ENCODE data around the gene KRT12. TPM values are rescaled to one million over a fixed set of nuclear protein-coding genes. Genes with fewer than 3 reads are reported as not detected.
"Not testable (repeated sequence)": the region's sequence is repeated elsewhere in the genome, so short reads cannot be mapped to it uniquely, and the experiment has no call there.

The KRT12 gene
- polyA plus RNA-seq, 1 donor (not counting 4 experiments of a cell fraction or from before 2014, with no cell fraction given), result not detected

DNA sequence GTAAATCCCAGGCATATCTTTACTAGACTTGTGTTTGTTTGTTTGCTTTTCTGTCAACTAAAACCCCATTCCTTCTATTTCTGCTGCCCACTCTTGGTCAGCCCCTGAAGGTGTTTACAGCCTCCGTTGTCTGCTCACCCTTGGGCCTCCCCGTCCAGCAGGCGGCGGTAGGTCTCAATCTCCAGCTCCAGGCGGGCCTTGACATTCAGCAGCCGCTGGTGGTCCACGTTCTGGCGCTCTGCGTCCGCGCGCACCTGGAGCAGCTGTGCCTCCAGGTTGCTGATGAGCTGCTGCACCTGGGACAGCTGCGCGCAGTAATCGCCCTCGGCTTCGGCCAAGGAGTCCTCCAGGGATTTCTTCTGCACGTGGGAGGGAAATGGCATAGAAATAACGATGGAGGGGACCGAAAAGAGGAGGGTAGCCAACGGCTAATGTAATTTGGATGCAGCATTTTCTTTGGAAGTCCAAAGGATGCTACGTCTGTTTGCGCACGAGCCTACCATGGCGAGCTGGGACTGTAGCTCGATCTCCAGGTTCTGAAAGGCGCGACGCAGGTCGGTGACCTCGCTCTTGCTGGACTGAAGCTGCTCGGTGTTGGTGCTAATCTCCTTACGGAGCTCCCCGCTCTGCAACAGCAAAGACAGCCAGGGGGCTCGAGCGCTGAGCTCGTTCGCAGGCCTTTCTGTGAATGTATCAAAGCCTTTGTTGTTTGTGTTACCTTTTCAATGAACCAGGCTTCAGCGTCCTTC, 3.9 kb downstream of the KRT12 start:
- no peak overlapping the region for H3K9ac ChIP-seq (ENCODE audit: control insufficient read depth, extremely low read depth, insufficient read depth, low read length)
- H3K4me1 ChIP-seq (ENCODE audit: control insufficient read depth, extremely low read depth, insufficient read depth, low read length), result no peaks in the 10 kb centered on the region
- H3K27ac ChIP-seq (ENCODE audit: control insufficient read depth, insufficient read depth, low read length), result no peak overlapping the region
- no peak overlapping the region for H3K4me2 ChIP-seq (ENCODE audit: control insufficient read depth, extremely low read depth, insufficient read depth, low read depth, low read length)
- TF ChIP-seq CTCF (optimal IDR thresholded peaks at IDR 0.05 in 1 of 3, IDR thresholded peaks at IDR 0.05 in 1 of 3, conservative IDR thresholded peaks at IDR 0.05 in 1 of 3; ENCODE audit: extremely low read depth in 1 of 3, insufficient read depth in 2 of 3, low read length in 3 of 3), result no peak
- no peak for TF ChIP-seq EZH2 (IDR thresholded peaks at IDR 0.05; ENCODE audit: low read length)
- no peak for FAIRE-seq
- H3K27me3 ChIP-seq (ENCODE audit: control insufficient read depth, extremely low read depth, insufficient read depth, low read length), result no peaks in the 10 kb centered on the region
- H3K36me3 ChIP-seq (ENCODE audit: control insufficient read depth in 2 of 2, extremely low read depth in 1 of 2, insufficient read depth in 2 of 2, low read length in 2 of 2), result no peaks in the 10 kb centered on the region
- H3K9me3 ChIP-seq (ENCODE audit: control insufficient read depth, low read depth, low read length), result no peaks in the 10 kb centered on the region
- no peak overlapping the region for H3K4me3 ChIP-seq (ENCODE audit: control insufficient read depth in 2 of 3, extremely low read depth in 1 of 3, insufficient read depth in 2 of 3, low read depth in 1 of 3, low read length in 3 of 3)
- no peaks in the 10 kb centered on the region for H3K79me2 ChIP-seq (ENCODE audit: control insufficient read depth, insufficient read depth, low read length)
- no peak overlapping the region for H2AFZ ChIP-seq (ENCODE audit: control insufficient read depth, low read length)
- no peaks in the 10 kb centered on the region for H4K20me1 ChIP-seq (ENCODE audit: control insufficient read depth, extremely low read depth, insufficient read depth, low read length)
- dilution Hi-C loops (cut with MboI; ENCODE audit: extremely low pct_ligation_motif_present, low sequenced_read_pairs), result no loop called here
- no peaks in the 10 kb centered on the region for H3K9me1 ChIP-seq (ENCODE audit: control insufficient read depth, extremely low read depth, insufficient read depth, low read length)
- no peak for DNase-seq (ENCODE audit: low read depth, low spot score)

- Histone ChIP-seq H4K20me1 (ENCODE audit: control insufficient read depth, extremely low read depth, insufficient read depth, low read length) (no peaks in the 10 kb centered on the region), H3K9me1 (ENCODE audit: control insufficient read depth, extremely low read depth, insufficient read depth, low read length) (no peaks in the 10 kb centered on the region), H3K4me2 (ENCODE audit: control insufficient read depth, extremely low read depth, insufficient read depth, low read depth, low read length) (no peak overlapping the region), H3K4me1 (ENCODE audit: control insufficient read depth, extremely low read depth, insufficient read depth, low read length) (peaks cover 1% of the 10 kb centered on the region), H3K9me3 (ENCODE audit: control insufficient read depth, low read depth, low read length) (no peaks in the 10 kb centered on the region), H3K27ac (ENCODE audit: control insufficient read depth, insufficient read depth, low read length) (no peak overlapping the region), H3K79me2 (ENCODE audit: control insufficient read depth, insufficient read depth, low read length) (no peaks in the 10 kb centered on the region), H3K36me3 (ENCODE audit: control insufficient read depth in 2 of 2, extremely low read depth in 1 of 2, insufficient read depth in 2 of 2, low read length in 2 of 2) (no peaks in the 10 kb centered on the region), H3K27me3 (ENCODE audit: control insufficient read depth, extremely low read depth, insufficient read depth, low read length) (no peaks in the 10 kb centered on the region), H3K4me3 (ENCODE audit: control insufficient read depth in 2 of 3, extremely low read depth in 1 of 3, insufficient read depth in 2 of 3, low read depth in 1 of 3, low read length in 3 of 3) (no peak overlapping the region), H3K9ac (ENCODE audit: control insufficient read depth, extremely low read depth, insufficient read depth, low read length) (no peak overlapping the region), H2AFZ (ENCODE audit: control insufficient read depth, low read length) (no peak overlapping the region)
- FAIRE-seq, result no peak
- TF ChIP-seq CTCF (optimal IDR thresholded peaks at IDR 0.05 in 1 of 3, IDR thresholded peaks at IDR 0.05 in 1 of 3, conservative IDR thresholded peaks at IDR 0.05 in 1 of 3; ENCODE audit: extremely low read depth in 1 of 3, insufficient read depth in 2 of 3, low read length in 3 of 3) (no peak), EZH2 (IDR thresholded peaks at IDR 0.05; ENCODE audit: low read length) (no peak)
- DNase-seq (ENCODE audit: low read depth, low spot score), result no peak
- dilution Hi-C loops (cut with MboI; ENCODE audit: extremely low pct_ligation_motif_present, low sequenced_read_pairs), result no loop called here
Measured at GRCh38 chr17:40859536-40859935, 7.5 kb downstream of the KRT12 start.

GRCh38 chr17:40858667-40859066, 8.4 kb downstream of the KRT12 start:
- DNase-seq (ENCODE audit: low read depth, low spot score); H3K9me1 ChIP-seq (ENCODE audit: control insufficient read depth, extremely low read depth, insufficient read depth, low read length); H3K36me3 ChIP-seq (ENCODE audit: control insufficient read depth in 2 of 2, extremely low read depth in 1 of 2, insufficient read depth in 2 of 2, low read length in 2 of 2); FAIRE-seq; H3K4me2 ChIP-seq (ENCODE audit: control insufficient read depth, extremely low read depth, insufficient read depth, low read depth, low read length); H3K4me1 ChIP-seq (ENCODE audit: control insufficient read depth, extremely low read depth, insufficient read depth, low read length); H3K4me3 ChIP-seq (ENCODE audit: control insufficient read depth in 2 of 3, extremely low read depth in 1 of 3, insufficient read depth in 2 of 3, low read depth in 1 of 3, low read length in 3 of 3); H3K27ac ChIP-seq (ENCODE audit: control insufficient read depth, insufficient read depth, low read length); H3K27me3 ChIP-seq (ENCODE audit: control insufficient read depth, extremely low read depth, insufficient read depth, low read length); H4K20me1 ChIP-seq (ENCODE audit: control insufficient read depth, extremely low read depth, insufficient read depth, low read length); dilution Hi-C loops (cut with MboI; ENCODE audit: extremely low pct_ligation_motif_present, low sequenced_read_pairs); H2AFZ ChIP-seq (ENCODE audit: control insufficient read depth, low read length); H3K9ac ChIP-seq (ENCODE audit: control insufficient read depth, extremely low read depth, insufficient read depth, low read length); H3K9me3 ChIP-seq (ENCODE audit: control insufficient read depth, low read depth, low read length); H3K79me2 ChIP-seq (ENCODE audit: control insufficient read depth, insufficient read depth, low read length): not testable (repeated sequence)
